Uterus (tissue), 4 donors: ENCODE measurements around the gene SRCIN1. TPM values are rescaled to one million over a fixed set of nuclear protein-coding genes. Genes with fewer than 3 reads are reported as not detected.

Experiments used
- DNase-seq, 2 donors: peaks; one replicate each; pipeline ENCODE4 v3.0.0-alpha.2; 2019 to 2020
- H3K27ac ChIP-seq, 2 donors: fragments of 200-600 bp; sonication (generic); 1 replicate in 1 of 2; 2 replicates in 1 of 2; pipeline ENCODE4 v1.5.1; 2016 to 2018
- H3K27me3 ChIP-seq, 2 donors: fragments of 200-600 bp; sonication (generic); one replicate each; pipeline ENCODE4 v1.5.1; 2018 to 2019; ENCODE audit warnings: control low read depth in 1 of 2
- H3K36me3 ChIP-seq, 2 donors: fragments of 200-600 bp; sonication (generic); one replicate each; pipeline ENCODE4 v1.5.1; 2019; ENCODE audit warnings: control low read depth in 1 of 2
- H3K4me1 ChIP-seq, 2 donors: fragments of 200-600 bp; sonication (generic); one replicate each; pipeline ENCODE4 v1.5.1; 2018 to 2019; ENCODE audit warnings: control low read depth in 1 of 2
- H3K4me3 ChIP-seq, 2 donors: fragments of 200-600 bp; sonication (generic); 1 replicate in 1 of 2; 2 replicates in 1 of 2; pipeline ENCODE4 v1.5.1; 2018 to 2019; ENCODE audit warnings: mild to moderate bottlenecking in 1 of 2
- H3K9me3 ChIP-seq, 2 donors: fragments of 200-600 bp; sonication (generic); one replicate each; pipeline ENCODE4 v1.5.1; 2019; ENCODE audit warnings: control low read depth in 1 of 2
- POLR2A ChIP-seq, 2 donors: fragments of 450-650 bp; IDR thresholded peaks; one replicate each; pipeline ENCODE4 v1.6.1; 2016; ENCODE audit warnings: antibody characterized with exemption in 2 of 2, mild to moderate bottlenecking in 1 of 2, moderate library complexity in 1 of 2
- intact Hi-C: fragments of 100-400 bp; cut with DNase I; formaldehyde crosslinking; loops from one replicate; pipeline ENCODE4 v1.15.1; 2023; ENCODE audit warnings: low total_unique reads
- total RNA-seq, 4 donors: library from RNA; depleted of rRNA in 3 of 4; stranded (reverse); fragments of >200 nt in 3 of 4; gene quantifications; one replicate each; pipeline versions ENCODE4 v1.1.0 to v1.2.4, GENCODE V29; 2014 to 2023
- TF ChIP-seq, protein P1 (sequence below), 4 experiments: fragments of 200-600 bp in 2 of 4; fragments of 450-650 bp in 2 of 4; sonication (generic) in 2 of 4; IDR thresholded peaks; one replicate each; pipeline ENCODE4 v1.5.1; 2016 to 2019; ENCODE audit warnings: antibody characterized with exemption in 4 of 4, mild to moderate bottlenecking in 2 of 4, moderate library complexity in 1 of 4
- donor health status: DM: yes; HTN: yes; CAD: no.

Gene SRCIN1
- total RNA-seq, 4 donors from 2014 or later = 3.4 to 6.6 TPM; not detected in 2

DNA sequence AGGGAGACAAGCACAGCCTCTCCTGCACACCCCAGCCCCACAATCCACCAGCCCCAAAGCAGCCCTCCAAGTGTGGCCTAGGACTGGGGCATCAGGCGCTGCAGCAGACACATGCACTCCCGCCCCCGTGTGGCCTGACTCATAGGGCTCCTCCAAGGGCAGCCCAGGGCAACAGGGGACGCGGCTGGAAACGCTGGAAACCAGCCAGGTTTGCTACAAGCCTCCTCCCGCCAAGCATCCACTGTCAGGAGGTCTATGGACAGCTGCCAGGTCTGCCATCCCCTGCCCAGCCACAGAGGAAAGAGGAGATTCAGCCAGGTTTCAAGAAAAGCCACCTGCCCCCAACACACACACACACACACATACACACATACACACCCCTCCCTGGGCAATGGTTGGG lies 25.8 kb downstream of the SRCIN1 start:
- TF ChIP-seq, protein P1, sequence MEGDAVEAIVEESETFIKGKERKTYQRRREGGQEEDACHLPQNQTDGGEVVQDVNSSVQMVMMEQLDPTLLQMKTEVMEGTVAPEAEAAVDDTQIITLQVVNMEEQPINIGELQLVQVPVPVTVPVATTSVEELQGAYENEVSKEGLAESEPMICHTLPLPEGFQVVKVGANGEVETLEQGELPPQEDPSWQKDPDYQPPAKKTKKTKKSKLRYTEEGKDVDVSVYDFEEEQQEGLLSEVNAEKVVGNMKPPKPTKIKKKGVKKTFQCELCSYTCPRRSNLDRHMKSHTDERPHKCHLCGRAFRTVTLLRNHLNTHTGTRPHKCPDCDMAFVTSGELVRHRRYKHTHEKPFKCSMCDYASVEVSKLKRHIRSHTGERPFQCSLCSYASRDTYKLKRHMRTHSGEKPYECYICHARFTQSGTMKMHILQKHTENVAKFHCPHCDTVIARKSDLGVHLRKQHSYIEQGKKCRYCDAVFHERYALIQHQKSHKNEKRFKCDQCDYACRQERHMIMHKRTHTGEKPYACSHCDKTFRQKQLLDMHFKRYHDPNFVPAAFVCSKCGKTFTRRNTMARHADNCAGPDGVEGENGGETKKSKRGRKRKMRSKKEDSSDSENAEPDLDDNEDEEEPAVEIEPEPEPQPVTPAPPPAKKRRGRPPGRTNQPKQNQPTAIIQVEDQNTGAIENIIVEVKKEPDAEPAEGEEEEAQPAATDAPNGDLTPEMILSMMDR (IDR thresholded peaks at IDR 0.05) = no peak
- no peak for TF ChIP-seq POLR2A (IDR thresholded peaks at IDR 0.05)
- Histone ChIP-seq H3K36me3 (no peaks in the 10 kb centered on the region), H3K4me3 (no peak overlapping the region), H3K27ac (no peak overlapping the region), H3K27me3 (peaks cover 0 to 19% of the 10 kb centered on the region in 2 donors), H3K9me3 (no peaks in the 10 kb centered on the region), H3K4me1 (no peaks in the 10 kb centered on the region)
- intact Hi-C loops = loop anchor here (10.0 kb wide), 1 partner anchor 85 kb away; no protein-coding TSS in a partner anchor
- DNase-seq = peak in 1 of 2 donors; percentile 24

GRCh38 chr17:38579083-38579480 lies 26.7 kb downstream of the SRCIN1 start:
- Histone ChIP-seq H3K4me3 (no peak overlapping the region), H3K36me3 (no peaks in the 10 kb centered on the region), H3K27me3 (peaks cover 0 to 19% of the 10 kb centered on the region in 2 donors), H3K4me1 (no peaks in the 10 kb centered on the region), H3K9me3 (no peaks in the 10 kb centered on the region), H3K27ac (no peak overlapping the region)
- DNase-seq = no peak
- TF ChIP-seq, protein P1 (IDR thresholded peaks at IDR 0.05) = no peak
- no peak for TF ChIP-seq POLR2A (IDR thresholded peaks at IDR 0.05)
- intact Hi-C loops = loop anchor here (10.0 kb wide), 1 partner anchor 86 kb away; no protein-coding TSS in a partner anchor

DNA sequence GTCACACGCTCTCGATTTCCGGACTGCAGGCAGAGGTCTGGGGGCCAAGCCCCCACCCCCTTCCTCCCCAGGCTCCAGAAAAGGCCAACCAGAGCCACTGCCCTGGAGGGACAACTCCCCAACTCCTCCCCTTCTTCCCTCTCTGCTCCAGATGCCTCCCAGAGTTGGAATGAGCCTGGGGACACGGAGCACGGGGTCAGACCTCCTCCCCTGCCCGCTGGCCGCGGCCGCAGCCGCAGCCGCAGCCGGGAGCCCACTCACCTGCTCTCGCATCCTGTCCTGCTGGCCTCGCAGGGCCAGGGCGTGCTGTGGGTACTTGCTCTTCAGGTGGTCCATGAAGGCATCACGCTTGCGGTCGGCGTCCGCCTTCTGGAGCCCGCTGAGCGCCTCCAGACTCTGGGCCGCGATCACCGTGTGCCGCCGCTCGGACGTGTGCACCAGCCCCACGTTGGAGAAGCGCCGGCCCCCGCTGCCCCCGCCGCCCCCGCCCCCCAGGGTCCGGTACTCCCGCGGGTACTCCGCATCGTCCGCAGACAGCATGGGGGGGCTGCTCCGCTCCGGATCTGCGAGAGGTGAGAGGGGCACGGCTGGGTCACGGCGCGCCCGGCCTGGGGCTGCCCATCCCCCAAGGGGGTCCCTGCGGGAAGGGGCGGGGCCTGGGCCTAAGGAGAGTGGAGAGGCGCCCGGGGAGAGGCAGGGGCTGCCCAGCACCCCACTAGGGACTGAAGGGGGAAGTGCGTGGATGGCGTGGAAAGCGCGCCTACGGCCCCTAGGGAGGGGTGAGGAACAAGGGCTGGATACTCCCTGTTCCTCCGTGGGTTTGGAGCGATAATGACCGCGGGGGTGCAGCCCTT lies 27.3 kb downstream of the SRCIN1 start:
- Histone ChIP-seq H3K27ac (no peak overlapping the region), H3K4me1 (no peaks in the 10 kb centered on the region), H3K36me3 (no peaks in the 10 kb centered on the region), H3K9me3 (no peaks in the 10 kb centered on the region), H3K4me3 (no peak overlapping the region), H3K27me3 (peaks cover 0 to 22% of the 10 kb centered on the region in 2 donors)
- TF ChIP-seq, protein P1 (IDR thresholded peaks at IDR 0.05) = no peak
- no peak for TF ChIP-seq POLR2A (IDR thresholded peaks at IDR 0.05)
- intact Hi-C loops = loop anchor here (10.0 kb wide), 1 partner anchor 86 kb away; no protein-coding TSS in a partner anchor
- no peak for DNase-seq

GRCh38 chr17:38577645-38578173 lies 28.0 kb downstream of the SRCIN1 start:
- peaks cover 0 to 3% of the 10 kb centered on the region in 2 donors for H3K4me1 ChIP-seq
- H3K27ac ChIP-seq = no peak overlapping the region
- H3K36me3 ChIP-seq = no peaks in the 10 kb centered on the region
- no peak for DNase-seq
- no peaks in the 10 kb centered on the region for H3K9me3 ChIP-seq
- TF ChIP-seq POLR2A (IDR thresholded peaks at IDR 0.05) = no peak
- TF ChIP-seq, protein P1 (IDR thresholded peaks at IDR 0.05) = no peak
- peaks cover 3 to 27% of the 10 kb centered on the region in 2 donors for H3K27me3 ChIP-seq
- H3K4me3 ChIP-seq = no peak overlapping the region
- intact Hi-C loops = loop anchor here (10.0 kb wide), 1 partner anchor 87 kb away; no protein-coding TSS in a partner anchor

GRCh38 chr17:38577244-38577643 lies 28.5 kb downstream of the SRCIN1 start:
- intact Hi-C loops = loop anchor here (10.0 kb wide), 1 partner anchor 88 kb away; no protein-coding TSS in a partner anchor
- H3K4me1 ChIP-seq = peaks cover 0 to 8% of the 10 kb centered on the region in 2 donors
- no peaks in the 10 kb centered on the region for H3K36me3 ChIP-seq
- no peaks in the 10 kb centered on the region for H3K9me3 ChIP-seq
- peaks cover 7 to 27% of the 10 kb centered on the region in 2 donors for H3K27me3 ChIP-seq
- no peak overlapping the region for H3K27ac ChIP-seq
- H3K4me3 ChIP-seq = no peak overlapping the region
- DNase-seq = no peak
- no peak for TF ChIP-seq POLR2A (IDR thresholded peaks at IDR 0.05)
- TF ChIP-seq, protein P1 (IDR thresholded peaks at IDR 0.05) = no peak
